ENCODE results near the gene SLC22A4.

Gene SLC22A4

DNA sequence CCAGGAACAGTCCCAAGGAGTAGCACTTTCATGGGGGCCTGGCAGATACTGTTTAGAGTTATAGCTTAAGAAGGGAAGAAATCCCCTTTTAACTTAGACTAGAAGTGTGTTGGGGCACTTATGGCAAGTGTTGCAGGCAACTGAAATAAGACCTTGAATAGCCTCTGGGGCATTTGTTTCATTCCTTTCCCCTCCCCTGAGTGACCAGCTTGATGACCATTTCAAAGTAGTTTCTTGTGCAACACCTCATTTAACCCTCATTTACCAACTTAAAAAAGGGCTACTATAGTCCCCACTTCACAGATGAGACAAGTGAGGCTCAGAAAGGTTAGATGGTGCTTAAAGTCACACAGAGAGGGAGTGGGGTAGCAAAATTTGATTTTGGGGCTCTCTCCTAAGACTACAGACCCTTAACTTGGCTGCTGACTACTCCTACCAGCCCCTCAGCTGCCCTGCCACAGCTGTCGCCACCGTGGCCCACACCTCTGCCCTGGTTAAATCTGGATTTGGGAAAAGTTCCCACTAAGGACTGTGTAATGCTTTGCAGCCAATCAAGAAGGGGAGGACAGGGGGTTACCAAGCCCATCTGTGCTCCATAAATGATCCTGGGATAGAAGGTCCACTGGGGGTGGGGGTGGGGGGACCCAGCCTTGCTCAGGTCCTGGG is 31.2 kb upstream of the SLC22A4 start:
- DNase-seq = no peak

DNA sequence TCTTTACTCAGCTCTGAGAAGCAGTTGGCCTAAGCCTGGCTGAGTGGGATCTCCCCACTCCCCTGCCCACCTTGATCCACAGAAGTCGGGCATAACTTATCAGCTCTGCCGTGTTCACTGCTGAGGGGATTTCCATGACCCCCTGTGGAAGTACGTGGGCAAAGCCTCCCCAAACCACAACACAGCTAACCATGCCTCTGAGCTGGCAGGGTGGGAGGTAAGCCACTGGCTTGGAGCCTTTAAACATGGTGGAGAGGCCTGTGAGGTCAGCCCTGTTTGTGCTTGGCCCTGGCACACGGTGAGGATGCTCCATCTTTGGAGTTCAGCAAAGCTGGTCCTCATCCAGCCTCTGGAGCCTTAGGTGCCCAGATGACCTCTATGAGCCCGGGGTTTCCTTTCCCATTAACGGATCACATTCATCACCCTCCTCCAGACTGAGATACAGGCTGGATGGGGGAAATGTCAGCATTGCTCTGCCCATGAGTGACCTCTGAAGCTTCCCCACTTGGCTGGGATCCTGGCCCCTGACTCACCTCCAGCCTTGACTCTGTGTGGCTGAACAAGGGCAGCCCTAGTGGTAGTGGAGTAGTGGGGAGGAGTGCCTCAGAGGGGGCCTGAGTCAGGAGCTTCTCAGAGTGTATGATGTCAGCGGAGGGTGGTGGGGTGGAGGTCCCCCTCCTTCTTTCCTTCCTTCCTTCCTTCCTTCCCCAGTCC is 30.5 kb upstream of the SLC22A4 start:
- no peak for DNase-seq

DNA sequence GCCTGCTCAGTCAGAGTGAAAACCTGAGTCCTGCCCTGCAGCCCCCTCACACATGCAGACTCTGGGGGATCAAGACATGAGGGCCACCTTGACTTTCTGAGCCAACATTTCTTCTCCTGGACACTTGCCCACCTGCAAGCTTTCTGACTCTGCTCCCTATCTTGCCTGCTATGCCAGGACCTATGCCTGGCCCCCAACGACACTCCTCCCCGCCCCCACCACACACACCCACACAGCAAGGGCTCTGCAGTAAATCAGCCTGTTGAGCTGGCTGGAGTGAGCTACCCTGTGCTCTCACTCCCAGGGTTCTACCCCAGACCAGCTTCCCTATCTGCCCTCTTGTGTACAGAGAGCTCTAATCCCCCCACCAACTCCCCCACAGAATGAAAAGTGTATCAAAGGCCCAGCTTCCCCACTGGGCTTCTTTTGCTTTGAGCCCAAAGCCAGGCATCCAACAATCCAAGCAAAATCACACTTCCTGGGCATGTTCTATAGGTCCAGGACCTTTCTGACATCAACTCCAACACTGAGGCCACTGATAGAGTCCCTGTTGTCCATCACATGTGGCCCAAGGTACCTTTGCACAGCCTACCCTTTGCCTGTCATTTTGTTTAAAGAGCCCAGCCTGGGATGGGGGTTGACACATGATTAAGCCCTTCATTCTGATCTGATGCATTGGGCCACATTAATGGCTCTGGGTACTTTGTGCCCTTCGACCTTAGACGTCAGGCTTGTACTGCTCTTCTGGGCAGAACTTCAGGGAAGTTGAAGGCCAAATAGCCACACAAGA is 29.5 kb upstream of the SLC22A4 start:
- DNase-seq = no peak

DNA sequence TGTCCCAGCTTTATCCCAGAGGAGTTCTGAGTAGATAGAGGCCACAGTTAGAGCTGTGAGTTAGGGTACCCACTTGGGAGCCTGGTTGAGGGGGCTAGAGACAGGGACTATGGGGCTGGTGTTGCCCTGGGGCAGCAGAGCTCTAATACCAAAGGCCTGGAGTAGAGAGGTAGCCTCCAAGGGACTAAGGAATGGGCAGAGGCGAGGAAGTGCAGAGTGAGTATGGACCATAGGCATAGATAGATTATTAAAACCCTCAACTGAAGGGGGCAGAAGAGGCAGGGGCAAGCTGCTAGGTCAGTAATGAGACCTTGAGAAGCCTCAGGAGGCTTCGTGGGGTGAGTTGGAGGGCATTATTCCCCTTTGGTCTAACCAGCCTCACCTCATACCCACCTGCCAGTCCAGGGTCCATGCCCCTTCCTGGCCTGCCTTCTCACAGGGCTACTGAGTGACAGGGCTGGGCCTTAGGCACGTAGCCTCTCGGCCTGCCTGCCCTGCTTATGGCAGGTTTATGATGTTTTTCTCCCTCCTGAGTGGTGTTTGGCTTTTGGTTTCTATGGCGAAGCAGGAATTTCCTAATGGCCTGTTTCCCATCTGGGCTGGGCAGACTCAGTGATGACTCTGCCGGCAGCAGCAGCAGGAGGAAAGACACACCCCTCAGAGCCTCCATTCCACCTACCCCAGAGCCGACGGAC is 28.7 kb upstream of the SLC22A4 start:
- no peak for DNase-seq

DNA sequence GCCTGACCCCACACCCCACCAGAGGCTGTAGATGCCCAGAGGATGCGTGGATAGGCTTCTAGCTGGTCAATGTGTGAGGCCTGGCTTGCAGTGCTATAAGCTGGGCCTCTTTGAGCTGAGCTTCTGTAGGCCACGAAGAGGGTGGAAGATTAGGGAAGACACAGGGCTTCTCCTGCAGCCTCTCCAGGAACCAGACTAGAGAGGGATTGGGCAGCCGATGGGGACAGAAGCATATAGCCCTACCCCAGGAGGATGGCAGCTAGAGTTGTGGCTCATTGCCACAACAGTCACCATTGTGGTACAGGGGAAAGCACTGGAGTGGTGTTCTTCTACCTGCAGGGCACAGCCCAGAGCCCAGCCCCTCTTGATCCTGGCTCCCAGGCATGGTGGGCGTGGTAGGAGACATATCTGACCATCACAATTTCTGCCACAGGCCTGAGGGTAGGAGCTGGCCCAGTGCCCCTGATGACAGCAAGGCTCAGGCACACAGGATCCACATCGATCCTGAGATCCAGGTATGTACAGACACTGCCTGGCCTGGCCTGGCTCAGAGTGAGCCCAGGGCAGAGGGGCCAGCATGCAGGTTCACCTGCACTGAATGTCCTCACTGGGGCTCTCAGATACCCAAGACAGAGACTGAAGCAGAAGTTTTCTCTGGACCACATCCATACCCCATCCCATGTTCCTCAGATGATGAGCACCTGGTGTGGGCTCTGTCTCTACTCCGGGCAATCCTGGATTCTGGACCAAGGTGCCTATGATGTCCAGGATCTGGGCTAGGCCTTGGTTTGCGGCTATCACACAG is 28.0 kb upstream of the SLC22A4 start:
- DNase-seq = no peak

DNA sequence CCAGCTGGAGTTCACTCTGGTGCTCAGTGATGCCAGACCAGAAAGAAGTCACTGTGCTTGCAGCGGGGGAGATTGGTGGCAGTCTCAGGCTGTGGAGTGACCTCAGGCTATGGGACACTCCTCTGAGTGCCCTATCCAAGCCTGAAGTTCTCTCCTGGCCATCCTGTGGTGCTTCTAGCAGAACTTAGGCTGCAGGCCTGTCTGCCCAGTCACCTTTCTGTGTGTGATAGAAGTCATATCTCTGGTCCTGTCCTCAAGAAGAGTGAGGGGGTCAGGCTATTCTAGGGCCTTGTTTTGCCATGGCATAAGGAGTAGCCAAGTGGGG is 27.4 kb upstream of the SLC22A4 start:
- DNase-seq = no peak

DNA sequence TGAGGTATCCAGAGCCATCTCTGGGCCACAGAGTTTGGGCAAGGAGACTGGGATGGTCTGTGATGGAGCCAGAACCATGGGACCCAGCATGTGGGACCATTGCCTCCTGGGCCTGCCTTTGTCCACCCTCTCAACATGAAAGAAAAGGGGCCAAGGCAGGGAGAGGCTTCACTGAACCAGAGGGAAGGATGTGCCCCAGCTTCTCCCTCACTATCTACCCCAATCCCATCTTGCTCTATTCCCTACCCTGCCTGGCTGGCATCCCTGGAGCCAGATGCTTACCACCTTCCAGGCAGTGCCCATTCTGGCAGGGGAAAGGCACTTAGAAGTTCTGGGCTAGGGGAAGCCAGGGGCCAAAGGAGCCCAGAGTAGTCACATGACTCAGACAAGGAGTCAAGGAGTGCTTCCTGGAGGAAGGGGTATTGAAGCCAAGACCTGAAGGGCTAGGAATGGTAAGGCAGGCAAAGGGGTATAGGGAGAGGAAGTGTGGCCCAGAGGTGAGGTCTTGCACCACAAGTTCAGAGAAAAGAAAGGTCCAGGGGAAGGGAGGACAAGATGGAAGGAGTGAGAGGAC is 26.9 kb upstream of the SLC22A4 start:
- DNase-seq = no peak

DNA sequence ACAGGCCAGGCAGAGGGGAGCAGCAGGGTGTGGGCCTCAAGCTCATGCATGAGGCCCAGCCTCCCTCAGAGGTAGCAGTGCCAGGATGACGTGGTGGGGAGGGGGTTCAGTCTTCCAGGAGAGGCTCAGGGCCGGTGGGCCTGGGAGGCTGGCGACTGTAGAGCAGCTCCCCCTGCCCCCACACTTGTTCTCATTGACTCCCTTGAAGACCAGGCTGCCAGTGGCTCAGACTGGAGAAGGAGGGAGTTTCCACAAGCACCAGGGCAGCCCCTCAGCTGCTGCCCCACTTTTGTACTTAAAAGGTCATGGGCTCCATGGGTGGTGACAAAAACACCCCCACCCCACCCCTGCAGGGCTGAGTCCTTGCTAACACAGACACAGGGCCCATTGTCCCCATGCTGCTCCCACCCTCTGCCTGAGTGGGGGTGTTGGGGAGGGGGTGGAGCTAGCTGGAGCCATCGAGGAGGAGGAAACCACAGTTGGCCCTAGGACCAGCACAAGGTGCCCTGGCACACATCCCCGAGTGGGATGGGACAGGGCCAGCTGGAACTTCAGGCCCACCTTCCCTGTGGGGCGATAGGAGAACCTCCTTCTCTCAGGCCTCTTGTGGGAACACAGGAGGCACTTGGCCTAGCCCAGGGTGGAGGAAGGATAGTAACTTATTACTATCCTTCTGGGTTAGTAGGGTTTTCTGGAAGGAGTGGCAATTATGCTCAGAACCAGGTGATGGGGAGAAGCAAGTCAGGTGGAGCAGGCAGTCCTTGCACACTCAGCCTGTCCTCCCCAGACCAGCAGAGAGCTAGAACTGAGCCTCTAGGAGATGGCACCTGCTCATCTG is 26.0 kb upstream of the SLC22A4 start:
- DNase-seq = no peak

DNA sequence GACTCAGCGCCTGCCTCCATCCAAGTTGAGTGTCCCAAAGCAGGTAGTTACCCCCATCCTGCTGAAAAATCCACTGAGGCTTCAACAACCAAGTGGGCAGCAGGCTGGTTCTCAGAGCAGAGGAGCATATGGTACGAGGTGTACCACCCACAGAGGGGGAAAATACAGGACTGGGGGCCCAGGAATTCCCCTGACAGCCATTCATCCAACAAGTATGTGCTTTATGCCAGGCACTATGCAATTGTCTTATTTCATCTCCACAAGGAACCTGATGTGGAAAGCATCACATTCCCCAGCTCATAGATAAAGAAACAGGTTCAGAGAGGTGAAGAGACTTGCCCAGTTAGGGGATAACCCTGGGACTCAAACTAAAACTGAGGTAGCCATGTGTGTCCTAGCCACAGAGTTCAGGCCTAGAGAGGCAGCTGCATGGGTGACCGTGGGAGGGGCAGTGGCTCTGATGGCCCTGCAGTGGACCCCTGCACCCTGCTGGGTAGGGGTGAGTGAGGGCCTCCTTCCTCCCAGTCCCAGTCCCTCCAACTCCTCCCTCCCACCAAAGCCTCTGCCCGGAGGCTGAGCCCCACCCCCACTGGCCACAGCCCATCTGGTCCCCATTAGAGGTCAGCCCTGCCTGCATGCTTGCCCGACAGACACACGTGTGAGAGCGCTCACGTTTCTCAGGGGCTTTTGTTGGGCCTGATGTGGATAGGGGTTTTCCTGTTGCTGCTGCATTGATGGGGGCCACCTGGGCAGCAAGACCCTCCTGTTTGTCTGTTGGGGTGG is 25.2 kb upstream of the SLC22A4 start:
- no peak for DNase-seq

DNA sequence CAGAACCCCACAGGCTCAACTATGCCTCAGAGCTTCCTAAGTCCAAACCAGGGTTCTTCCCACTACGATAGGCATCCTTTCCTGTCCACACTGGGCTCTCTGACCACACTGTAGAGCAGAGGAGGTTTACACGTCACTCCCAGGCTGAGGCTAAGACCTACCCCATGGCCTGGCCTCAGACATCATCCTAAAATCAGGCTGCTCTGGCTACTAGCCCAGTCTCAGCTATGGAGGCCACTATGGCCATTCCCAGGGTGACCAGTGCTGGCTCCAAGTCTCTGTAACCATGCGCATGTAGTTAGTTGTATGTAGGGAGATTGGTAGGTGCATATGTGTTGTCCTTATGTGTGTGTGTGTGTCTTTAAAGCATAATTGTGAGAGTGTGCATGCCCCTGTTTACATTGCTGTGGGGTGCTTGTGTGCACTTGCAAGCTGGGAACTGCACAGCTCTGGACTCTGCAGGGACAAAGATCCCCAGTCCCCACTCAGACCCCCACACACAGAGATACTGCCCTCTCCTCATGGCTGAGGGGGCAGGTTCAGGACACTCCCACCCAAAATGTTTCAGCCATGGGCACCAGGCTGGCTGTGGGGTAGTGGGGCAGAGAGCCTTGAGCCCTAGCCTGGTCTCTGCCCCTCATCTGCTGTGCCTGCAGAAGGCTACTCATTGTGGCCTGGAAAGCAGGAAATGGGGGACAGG is 24.4 kb upstream of the SLC22A4 start:
- DNase-seq = no peak

DNA sequence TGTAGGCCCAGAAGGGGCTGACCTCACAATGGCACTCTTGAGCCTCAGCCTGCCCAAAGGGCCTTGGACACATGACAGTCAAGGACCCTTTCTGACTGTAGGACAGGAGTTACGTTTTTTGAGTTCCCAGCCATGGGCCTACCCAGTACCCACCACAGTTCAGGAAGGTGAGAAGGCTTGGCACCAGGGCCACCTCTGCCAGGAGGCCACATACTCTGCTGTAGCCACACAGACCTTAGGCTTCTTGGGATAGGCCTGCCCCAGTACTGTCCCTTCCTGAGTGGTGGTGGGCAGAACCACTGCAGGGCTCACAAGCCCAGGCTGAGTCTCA is 23.9 kb upstream of the SLC22A4 start:
- DNase-seq = no peak

DNA sequence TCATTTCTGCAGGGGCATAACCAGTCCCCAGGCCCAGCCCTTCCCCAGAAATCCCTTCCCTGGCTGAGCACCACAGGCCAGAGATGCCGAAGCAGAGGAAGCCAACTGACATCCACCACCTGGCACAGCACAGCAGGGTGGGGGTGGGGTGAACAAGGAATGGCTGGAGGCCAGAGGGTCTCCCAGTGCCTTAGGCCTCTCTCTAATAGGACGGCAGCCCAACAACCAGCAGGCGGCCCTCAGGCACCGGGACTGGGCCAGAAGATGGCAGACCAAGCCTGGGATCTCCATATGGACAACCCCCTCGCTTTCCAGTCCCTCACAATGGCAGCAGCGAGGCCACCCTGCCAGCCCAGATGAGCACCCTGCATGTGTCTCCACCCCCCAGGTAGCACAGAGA is 23.5 kb upstream of the SLC22A4 start:
- peak; percentile 8 to 32 for DNase-seq

DNA sequence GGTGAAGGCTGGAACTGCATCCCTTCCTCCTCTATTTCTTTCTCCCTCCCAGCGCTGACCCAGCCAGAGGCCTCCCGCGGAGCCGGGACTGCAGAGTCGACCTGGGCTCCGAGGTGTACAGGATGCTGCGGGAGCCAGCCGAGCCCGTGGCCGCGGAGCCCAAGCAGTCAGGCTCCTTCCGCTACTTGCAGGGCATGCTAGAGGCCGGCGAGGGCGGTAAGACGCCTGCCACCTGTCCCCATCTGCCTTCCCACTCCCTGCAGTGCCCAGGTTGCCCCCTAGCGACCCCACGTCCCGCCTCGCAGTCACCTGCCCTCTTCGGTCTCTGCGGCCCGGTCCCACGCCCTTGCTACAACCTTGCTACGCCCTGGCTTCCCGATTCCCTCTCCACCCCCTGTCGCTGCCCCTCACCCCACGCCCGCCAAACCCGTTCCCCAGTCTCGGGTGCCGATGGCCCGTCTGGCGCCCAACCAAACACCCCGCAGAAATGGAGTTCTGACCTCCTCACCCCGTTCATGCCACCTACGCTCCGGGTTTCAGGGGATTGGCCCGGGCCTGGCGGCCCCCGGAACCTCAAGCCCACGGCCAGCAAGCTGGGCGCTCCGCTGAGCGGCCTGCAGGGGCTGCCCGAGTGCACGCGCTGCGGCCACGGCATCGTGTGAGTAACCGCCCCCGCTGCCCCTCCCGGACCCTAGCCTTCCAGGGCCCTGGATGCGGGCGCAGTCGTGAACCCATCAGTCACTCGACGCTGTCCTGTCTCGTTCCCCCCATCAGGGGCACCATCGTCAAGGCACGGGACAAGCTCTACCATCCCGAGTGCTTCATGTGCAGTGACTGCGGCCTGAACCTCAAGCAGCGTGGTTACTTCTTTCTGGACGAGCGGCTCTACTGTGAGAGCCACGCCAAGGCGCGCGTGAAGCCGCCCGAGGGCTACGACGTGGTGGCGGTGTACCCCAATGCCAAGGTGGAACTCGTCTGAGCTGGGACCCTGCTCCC is 22.6 kb upstream of the SLC22A4 start:
- DNase-seq = no peak

DNA sequence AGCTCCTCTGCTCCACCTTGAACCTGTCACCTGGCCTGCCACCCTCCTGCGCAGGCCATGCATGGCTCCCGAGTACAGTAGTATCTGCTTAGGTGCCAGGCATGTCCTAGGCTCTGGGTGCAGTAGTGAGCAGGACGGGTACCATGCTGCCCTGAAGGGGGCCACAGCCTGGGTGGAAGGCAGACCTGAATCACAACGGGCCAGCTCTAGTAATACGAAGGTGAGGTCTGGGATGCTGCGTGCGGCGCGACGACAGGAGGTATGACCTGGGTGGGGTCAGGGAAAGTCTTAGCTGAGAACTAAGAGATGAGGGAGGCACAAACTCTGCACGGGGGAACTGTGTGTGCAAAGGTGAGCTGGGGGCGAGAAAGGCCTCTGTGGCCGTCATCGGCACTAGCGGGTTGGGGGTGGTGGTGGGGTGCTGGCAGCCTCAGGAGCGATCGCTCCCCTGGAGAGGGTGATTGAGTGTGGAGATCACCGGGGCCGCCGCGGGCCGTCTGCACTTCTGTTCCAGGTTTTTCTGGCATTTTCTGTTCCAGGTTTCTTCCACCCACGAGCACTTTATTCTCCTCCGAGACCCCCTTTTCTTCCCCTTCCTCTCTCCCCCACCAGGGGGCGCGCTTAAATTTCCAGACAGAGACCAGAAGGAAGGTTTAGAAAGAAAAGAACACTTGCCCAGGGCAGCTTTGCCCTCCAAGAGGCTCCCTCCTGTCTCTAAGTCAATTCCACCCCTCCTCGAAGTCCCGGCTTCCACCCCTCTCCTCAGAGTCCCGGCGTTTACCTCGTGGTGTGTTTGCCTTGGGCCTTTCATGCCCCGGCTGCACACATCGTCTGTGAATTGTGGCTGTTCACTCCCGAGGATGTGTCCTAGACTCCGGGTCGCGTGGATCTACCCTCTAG is 21.6 kb upstream of the SLC22A4 start:
- no peak for DNase-seq

DNA sequence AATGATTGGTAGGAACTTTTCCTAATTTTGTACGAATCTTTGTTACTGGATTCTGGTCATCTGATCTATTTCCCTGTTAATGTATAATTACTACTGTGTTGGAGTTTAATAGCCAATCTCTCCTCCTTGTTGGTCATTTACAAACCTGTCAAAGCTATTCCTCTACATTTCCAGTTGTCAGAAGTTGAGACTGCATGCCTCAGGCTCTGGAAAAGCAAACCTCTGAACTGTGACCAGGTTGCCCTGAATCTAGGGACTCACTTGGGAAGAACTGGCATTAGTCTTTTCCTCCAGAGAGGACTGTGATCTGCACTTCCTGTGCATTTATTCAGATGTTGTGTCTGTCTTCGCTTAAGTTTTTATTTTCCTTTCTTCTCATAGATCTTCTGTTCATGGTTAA is 20.6 kb upstream of the SLC22A4 start:
- DNase-seq = no peak

DNA sequence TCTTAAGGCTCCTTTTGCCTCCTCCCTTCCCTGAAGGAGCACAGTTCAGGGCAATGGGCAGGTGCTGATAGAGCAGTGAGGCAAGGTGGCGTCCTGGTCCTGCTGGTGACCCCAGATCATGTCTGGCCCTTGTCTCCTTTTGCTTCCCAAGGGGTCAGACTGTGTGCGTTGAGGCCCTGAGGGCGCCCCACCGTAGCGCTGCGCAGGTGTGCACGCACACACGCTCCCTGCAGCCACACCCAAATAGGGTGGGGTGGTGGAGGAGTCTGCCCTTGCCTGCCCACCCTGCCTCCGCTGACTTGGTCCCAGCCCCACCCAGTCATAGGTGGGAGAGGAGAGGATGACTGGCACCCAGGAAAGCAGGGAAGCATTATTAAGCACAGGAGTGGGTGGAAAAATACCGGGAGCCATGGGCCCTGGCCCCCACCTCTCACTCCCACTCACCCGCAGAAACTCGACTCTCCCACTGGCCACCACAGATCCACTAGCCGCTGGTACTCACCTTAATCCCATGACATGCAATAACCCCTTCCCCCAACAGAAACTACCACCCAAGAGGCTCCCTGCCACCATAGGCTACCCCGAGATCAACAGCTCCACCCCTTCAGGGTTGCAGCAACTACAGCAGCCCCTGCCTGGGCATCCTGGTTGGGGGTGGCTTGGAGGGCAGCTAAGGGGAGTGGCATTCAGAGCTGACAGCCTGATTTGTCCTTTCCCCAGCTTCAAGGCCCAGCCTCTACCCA is 20.0 kb upstream of the SLC22A4 start:
- DNase-seq = no peak

Measured in cerebellar nuclear complex (tissue), 1 donor.